ENCODE measurements around the gene GADD45A.

The GADD45A gene

GRCh38 chr1:67687649-67688048, 2.6 kb downstream of the GADD45A start:
- TF ChIP-seq CTCF (conservative IDR thresholded peaks at IDR 0.05; ENCODE audit: low read length), result no peak
- H3K4me3 ChIP-seq (ENCODE audit: low read length), result peak overlapping the region; percentile 94
- DNase-seq (ENCODE audit: low read depth), result peak; percentile 90

- DNase-seq (ENCODE audit: low read depth), result no peak
- no peak overlapping the region; the same call in 1 of the 2 replicates for H3K4me3 ChIP-seq (ENCODE audit: low read length)
- no peak for TF ChIP-seq CTCF (conservative IDR thresholded peaks at IDR 0.05; ENCODE audit: low read length)
Measured at GRCh38 chr1:67688526-67689219, 3.7 kb downstream of the GADD45A start.

DNA sequence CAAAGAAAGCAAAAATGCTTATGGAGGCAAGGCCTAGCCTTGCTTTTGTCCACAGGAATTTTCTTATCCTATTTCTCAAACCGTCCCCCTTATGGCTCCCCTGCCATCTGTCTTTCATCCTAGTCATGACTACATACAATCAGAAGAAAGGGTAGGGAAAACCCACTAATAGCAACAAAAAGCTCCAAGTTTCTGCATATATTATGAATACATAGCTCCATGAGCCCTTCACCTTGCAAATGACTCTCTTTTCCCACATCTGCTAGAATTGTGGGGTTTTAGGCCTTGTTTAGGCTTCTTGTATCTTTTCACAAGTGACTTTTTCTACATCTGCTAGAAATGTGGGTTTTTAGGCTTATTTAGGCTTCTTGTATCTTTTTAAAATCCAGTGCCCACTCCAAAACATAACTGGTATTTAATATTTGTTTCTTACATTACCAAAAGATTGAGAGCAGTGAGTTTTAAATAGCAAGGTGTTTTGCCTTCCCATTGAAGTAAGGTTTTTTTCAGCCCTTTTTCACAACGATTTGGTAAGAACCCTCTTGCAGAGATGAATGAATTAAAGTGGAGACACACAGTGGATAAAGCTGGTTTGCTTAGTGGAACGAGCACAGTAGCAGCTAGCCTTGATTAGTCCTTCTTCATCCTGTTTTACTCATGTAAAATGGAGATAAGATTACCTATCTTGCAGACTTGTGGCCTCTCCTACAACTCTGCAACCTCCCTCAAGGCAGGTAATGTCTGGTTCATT, 4.4 kb downstream of the GADD45A start:
- no peak overlapping the region for H3K4me3 ChIP-seq (ENCODE audit: low read length)
- no peak for TF ChIP-seq CTCF (conservative IDR thresholded peaks at IDR 0.05; ENCODE audit: low read length)
- DNase-seq (ENCODE audit: low read depth), result no peak

GRCh38 chr1:67690018-67690363, 5.0 kb downstream of the GADD45A start:
- H3K4me3 ChIP-seq (ENCODE audit: low read length), result no peak overlapping the region
- no peak for TF ChIP-seq CTCF (conservative IDR thresholded peaks at IDR 0.05; ENCODE audit: low read length)
- DNase-seq (ENCODE audit: low read depth), result no peak

DNA sequence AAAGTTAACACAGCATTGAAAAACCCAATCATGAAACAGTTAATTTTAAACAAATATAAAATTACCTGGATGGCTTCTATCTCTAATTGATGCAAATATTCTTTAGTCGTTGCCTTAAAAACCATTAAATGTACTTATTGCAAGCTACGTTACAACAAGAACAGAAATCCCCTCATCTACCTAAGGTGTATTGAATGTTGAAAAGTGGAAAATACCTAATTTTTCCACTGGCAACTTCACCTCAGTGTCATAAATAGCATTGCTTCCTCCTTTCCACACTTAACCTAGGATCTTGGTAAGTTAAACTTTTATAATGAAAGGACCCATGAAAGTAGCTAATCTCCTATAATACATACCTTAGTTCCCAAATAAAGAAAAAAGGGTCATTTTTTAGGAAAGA, 5.4 kb downstream of the GADD45A start:
- no peak overlapping the region for H3K4me3 ChIP-seq (ENCODE audit: low read length)
- no peak for DNase-seq (ENCODE audit: low read depth)
- TF ChIP-seq CTCF (conservative IDR thresholded peaks at IDR 0.05; ENCODE audit: low read length), result no peak

GRCh38 chr1:67691712-67692111, 6.7 kb downstream of the GADD45A start:
- H3K4me3 ChIP-seq (ENCODE audit: low read length), result no peak overlapping the region
- no peak for TF ChIP-seq CTCF (conservative IDR thresholded peaks at IDR 0.05; ENCODE audit: low read length)
- no peak for DNase-seq (ENCODE audit: low read depth)

DNA sequence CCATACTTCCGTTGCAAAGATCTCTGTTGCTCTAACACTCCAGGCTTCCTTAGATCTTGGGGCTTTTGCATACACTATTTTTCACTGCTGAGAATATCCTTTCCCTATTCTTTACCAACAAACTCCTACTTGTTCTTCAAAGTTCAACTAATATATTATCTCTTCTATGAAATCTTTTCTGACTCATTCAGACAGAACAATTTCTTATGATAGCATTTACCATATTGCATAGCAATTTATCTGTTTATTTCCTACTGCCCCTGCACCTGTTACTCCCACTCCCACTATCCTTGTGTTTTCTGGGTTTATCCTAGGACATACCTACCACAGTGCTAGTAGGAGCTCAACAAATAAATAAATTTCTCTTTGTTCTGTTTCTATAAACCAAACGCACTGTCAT, 11.0 kb downstream of the GADD45A start:
- DNase-seq (ENCODE audit: low read depth), result no peak
- no peak for TF ChIP-seq CTCF (conservative IDR thresholded peaks at IDR 0.05; ENCODE audit: low read length)
- no peak overlapping the region for H3K4me3 ChIP-seq (ENCODE audit: low read length)
